Liver (tissue), 3 donors: ENCODE measurements around the gene GUK1.

ENCODE experiments used
- CTCF ChIP-seq: fragments of 150-350 bp; IDR thresholded peaks from 2 replicates; pipeline ENCODE4 v1.5.1; 2017; ENCODE audit warnings: improper control_type of control experiment, low read depth, low read length; ENCODE audit not compliant: missing input control
- RAD21 ChIP-seq, 2 donors: IDR thresholded peaks; 2 replicates each; pipeline ENCODE4 v1.6.1; 2016; ENCODE audit warnings: antibody characterized with exemption in 2 of 2, mild to moderate bottlenecking in 2 of 2
- RXRA ChIP-seq, 2 donors: IDR thresholded peaks; 2 replicates each; pipeline ENCODE4 v1.6.1; 2017 to 2018; ENCODE audit warnings: antibody characterized with exemption in 2 of 2, mild to moderate bottlenecking in 1 of 2
- donor health status: healthy.
- donor health status: healthy.

GRCh38 chr1:228112617-228113016 lies 27.5 kb upstream of the GUK1 start:
- no peak for TF ChIP-seq CTCF
- TF ChIP-seq RAD21 (IDR thresholded peaks at IDR 0.05), result no peak
- TF ChIP-seq RXRA (IDR thresholded peaks at IDR 0.05), result no peak
